SU-DHL-6 (cell line): ENCODE results near the gene TRPV4.

Experiments
- H2AFZ ChIP-seq: fragments of 200-600 bp; sonication (generic); 2 replicates; pipeline ENCODE4 v1.6.1; 2014; ENCODE audit warnings: low read depth, mild to moderate bottlenecking, moderate library complexity, mixed read lengths, antibody characterized with exemption, low read length; ENCODE audit not compliant: severe bottlenecking
- H3F3A ChIP-seq: fragments of 200-600 bp; shearing (Covaris generic); 2 replicates; pipeline ENCODE4 v1.6.0; 2016; ENCODE audit warnings: antibody characterized with exemption, mild to moderate bottlenecking; ENCODE audit not compliant: insufficient read depth
- H3K27ac ChIP-seq: fragments of 200-600 bp; sonication (generic); 2 replicates; pipeline ENCODE4 v1.5.1; 2016; ENCODE audit warnings: low read depth, mild to moderate bottlenecking, low read length, moderate library complexity, mixed read lengths
- H3K27me3 ChIP-seq: fragments of 200-600 bp; sonication (generic), shearing (Covaris generic); 2 replicates; pipeline ENCODE4 v1.6.0; 2014; ENCODE audit warnings: mild to moderate bottlenecking, low read length
- H3K36me3 ChIP-seq: fragments of 200-600 bp; sonication (generic); 2 replicates; pipeline ENCODE4 v1.6.1; 2014; ENCODE audit warnings: mild to moderate bottlenecking, low read length, mixed read lengths
- H3K4me2 ChIP-seq: fragments of 300-600, 200-600 bp; shearing (Covaris generic), sonication (generic); 2 replicates; pipeline ENCODE4 v1.6.0; 2014; ENCODE audit warnings: low read length, low read depth, mild to moderate bottlenecking; ENCODE audit not compliant: poor library complexity, severe bottlenecking
- H3K4me3 ChIP-seq: fragments of 200-600 bp; sonication (generic); 2 replicates; pipeline ENCODE4 v1.5.1; 2014; ENCODE audit warnings: antibody characterized with exemption, low read length, mild to moderate bottlenecking, mixed read lengths; ENCODE audit not compliant: insufficient read depth, poor library complexity, severe bottlenecking
- H3K79me2 ChIP-seq: fragments of 200-600 bp; sonication (generic); 2 replicates; pipeline ENCODE4 v1.6.1; 2014; ENCODE audit warnings: mild to moderate bottlenecking, low read length, moderate library complexity; ENCODE audit not compliant: insufficient read depth
- H3K9ac ChIP-seq: fragments of 200-600 bp; sonication (generic); 2 replicates; pipeline ENCODE4 v1.7.0; 2014; ENCODE audit warnings: mild to moderate bottlenecking, low read length
- H3K9me2 ChIP-seq: fragments of 200-600 bp; sonication (generic); replicated peaks from 2 replicates; pipeline ENCODE4 v1.6.1; 2014; ENCODE audit warnings: low read length; ENCODE audit not compliant: insufficient read depth
- H3K9me3 ChIP-seq: fragments of 200-600 bp; sonication (generic); 2 replicates; pipeline ENCODE4 v1.6.1; 2014; ENCODE audit warnings: low read length, mixed read lengths; ENCODE audit not compliant: insufficient read depth
- H4K20me1 ChIP-seq: fragments of 200-600 bp; sonication (generic); 2 replicates; pipeline ENCODE4 v1.6.1; 2014; ENCODE audit warnings: low read depth, mild to moderate bottlenecking, antibody characterized with exemption, low read length, moderate library complexity, mixed read lengths
- EZH2phosphoT487 ChIP-seq: fragments of 200-600 bp; sonication (generic), shearing (Covaris generic); conservative IDR thresholded peaks from 2 replicates; pipeline ENCODE4 v1.6.1; 2018; ENCODE audit warnings: mild to moderate bottlenecking, antibody characterized with exemption, low read length, moderate library complexity, mixed read lengths
- TF ChIP-seq, protein P1 (sequence below): fragments of 200-600 bp; sonication (generic); IDR thresholded peaks from one replicate; pipeline ENCODE4 v1.5.1; 2017; ENCODE audit warnings: antibody characterized with exemption, mild to moderate bottlenecking, low read length, moderate library complexity; ENCODE audit not compliant: insufficient read depth, poor library complexity, severe bottlenecking

TRPV4 gene

DNA sequence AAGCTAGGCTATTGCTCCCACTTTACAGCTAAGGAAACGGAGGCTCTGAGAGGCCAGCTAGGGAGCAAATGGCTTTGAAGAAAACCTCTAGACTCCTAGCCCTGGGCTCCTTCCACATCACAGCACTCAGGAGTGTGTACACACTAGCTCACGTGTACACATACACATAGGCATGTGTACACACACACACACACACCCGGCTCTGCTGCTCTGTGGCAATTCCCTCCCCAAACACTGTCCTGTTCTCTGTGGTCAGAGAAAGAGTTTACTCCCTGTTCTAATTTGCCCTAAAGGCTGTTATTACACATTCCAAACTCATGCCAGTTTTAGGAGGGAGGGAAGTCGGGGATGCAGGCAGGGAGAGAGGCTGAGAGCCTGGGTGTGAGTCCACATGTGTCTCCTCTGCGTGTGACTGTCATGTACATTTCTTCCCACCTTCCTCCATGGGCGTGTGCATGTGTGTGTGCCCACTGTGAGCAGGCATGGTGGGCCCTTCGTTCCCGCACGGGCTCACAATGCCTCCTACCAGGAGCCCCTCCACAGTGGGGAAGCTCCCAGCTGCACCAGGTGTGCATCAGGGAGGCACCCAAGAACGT, 14.2 kb downstream of the TRPV4 start:
- Histone ChIP-seq H3K27ac (no peak overlapping the region), H3K79me2 (no peaks in the 10 kb centered on the region), H3K36me3 (no peaks in the 10 kb centered on the region), H3K9ac (no peak overlapping the region), H3K27me3 (no peaks in the 10 kb centered on the region), H3K4me2 (no peak overlapping the region), H3F3A (no peaks in the 10 kb centered on the region), H3K4me3 (no peak overlapping the region), H3K9me3 (no peaks in the 10 kb centered on the region), H4K20me1 (no peaks in the 10 kb centered on the region), H3K9me2 (no peaks in the 10 kb centered on the region), H2AFZ (no peak overlapping the region)
- TF ChIP-seq, protein P1, sequence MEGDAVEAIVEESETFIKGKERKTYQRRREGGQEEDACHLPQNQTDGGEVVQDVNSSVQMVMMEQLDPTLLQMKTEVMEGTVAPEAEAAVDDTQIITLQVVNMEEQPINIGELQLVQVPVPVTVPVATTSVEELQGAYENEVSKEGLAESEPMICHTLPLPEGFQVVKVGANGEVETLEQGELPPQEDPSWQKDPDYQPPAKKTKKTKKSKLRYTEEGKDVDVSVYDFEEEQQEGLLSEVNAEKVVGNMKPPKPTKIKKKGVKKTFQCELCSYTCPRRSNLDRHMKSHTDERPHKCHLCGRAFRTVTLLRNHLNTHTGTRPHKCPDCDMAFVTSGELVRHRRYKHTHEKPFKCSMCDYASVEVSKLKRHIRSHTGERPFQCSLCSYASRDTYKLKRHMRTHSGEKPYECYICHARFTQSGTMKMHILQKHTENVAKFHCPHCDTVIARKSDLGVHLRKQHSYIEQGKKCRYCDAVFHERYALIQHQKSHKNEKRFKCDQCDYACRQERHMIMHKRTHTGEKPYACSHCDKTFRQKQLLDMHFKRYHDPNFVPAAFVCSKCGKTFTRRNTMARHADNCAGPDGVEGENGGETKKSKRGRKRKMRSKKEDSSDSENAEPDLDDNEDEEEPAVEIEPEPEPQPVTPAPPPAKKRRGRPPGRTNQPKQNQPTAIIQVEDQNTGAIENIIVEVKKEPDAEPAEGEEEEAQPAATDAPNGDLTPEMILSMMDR, result no peak
- no peak for TF ChIP-seq EZH2phosphoT487

DNA sequence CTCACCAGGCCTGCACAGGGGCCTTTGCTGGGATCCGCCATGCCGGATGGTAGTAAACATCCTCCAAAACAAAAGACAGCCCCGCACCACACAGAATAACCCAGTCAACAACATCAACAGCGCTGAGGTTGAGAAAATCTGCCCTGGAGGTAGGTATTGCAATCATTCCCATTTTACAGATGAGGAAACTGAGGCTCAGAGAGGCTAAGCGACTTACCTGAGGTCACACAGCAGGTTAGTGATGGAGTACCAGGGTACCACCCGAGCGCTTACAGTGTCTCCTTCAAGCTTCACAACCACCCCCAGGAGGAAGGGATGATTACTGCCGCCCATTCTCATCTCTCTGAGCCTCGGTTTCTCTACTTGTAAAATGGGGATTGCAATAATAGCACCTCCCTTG, 14.9 kb downstream of the TRPV4 start:
- Histone ChIP-seq H3K9ac (no peak overlapping the region), H3K4me2 (no peak overlapping the region), H3F3A (no peaks in the 10 kb centered on the region), H3K27me3 (no peaks in the 10 kb centered on the region), H4K20me1 (no peaks in the 10 kb centered on the region), H3K4me3 (no peak overlapping the region), H3K9me3 (no peaks in the 10 kb centered on the region), H2AFZ (no peak overlapping the region), H3K27ac (no peak overlapping the region), H3K9me2 (no peaks in the 10 kb centered on the region), H3K79me2 (no peaks in the 10 kb centered on the region), H3K36me3 (no peaks in the 10 kb centered on the region)
- TF ChIP-seq EZH2phosphoT487, result no peak
- TF ChIP-seq, protein P1, result no peak

DNA sequence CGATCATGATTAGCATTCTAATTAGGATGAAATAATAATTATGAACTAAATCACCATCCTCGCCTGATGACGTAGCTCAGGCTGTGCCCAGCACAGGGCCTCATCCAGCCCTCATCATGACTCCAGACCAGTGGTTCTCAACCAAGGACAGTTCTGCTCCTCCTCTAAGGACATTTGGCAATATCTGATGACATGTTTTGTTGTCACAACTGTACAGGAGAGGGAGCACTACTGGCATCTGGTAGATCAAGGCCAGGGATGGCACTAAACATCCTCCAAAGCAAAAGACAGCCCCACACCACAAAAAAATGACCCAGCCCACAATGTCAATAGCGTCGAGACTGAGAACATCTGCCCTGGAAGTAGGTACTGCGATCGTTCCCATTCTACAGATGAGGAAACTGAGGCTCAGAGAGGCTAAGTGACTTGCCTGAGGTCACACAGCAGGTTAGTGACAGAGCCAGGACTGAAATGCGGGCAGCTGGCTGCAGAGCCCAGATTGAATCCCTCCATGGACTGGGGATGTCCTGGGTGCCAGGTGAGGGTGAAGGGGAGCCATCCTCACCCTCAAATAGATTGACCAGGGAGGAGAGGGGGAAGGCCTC, 15.5 kb downstream of the TRPV4 start:
- H4K20me1 ChIP-seq, result no peaks in the 10 kb centered on the region
- H3K36me3 ChIP-seq, result no peaks in the 10 kb centered on the region
- H3K4me3 ChIP-seq, result no peak overlapping the region
- H3K79me2 ChIP-seq, result no peaks in the 10 kb centered on the region
- no peaks in the 10 kb centered on the region for H3K27me3 ChIP-seq
- H3K9me3 ChIP-seq, result no peaks in the 10 kb centered on the region
- H2AFZ ChIP-seq, result no peak overlapping the region
- H3K4me2 ChIP-seq, result no peak overlapping the region
- H3K27ac ChIP-seq, result no peak overlapping the region
- H3K9me2 ChIP-seq, result no peaks in the 10 kb centered on the region
- no peaks in the 10 kb centered on the region for H3F3A ChIP-seq
- TF ChIP-seq, protein P1, result no peak
- TF ChIP-seq EZH2phosphoT487, result no peak
- no peak overlapping the region for H3K9ac ChIP-seq
